Neuronal stem cell (in vitro differentiated cells): ENCODE results near the gene DLL4.

ENCODE experiments used
- DNase-seq: peaks from one replicate; pipeline ENCODE4 v3.0.0-alpha.2; 2013; ENCODE audit warnings: low spot score
- H2AFZ ChIP-seq: one replicate; pipeline ENCODE4 v1.6.1; 2013; ENCODE audit warnings: mild to moderate bottlenecking, low read length, inconsistent platforms
- H2AK5ac ChIP-seq: 2 replicates; pipeline ENCODE4 v1.6.1; 2013; ENCODE audit warnings: low read depth, mild to moderate bottlenecking, inconsistent platforms, low read length, moderate library complexity, mixed read lengths
- H2BK120ac ChIP-seq: 2 replicates; pipeline ENCODE4 v1.6.1; 2013; ENCODE audit warnings: low read depth, mild to moderate bottlenecking, inconsistent platforms, low read length, moderate library complexity, mixed read lengths
- H2BK12ac ChIP-seq: one replicate; pipeline ENCODE4 v1.6.1; 2013; ENCODE audit warnings: low read length, inconsistent platforms
- H2BK15ac ChIP-seq: 2 replicates; pipeline ENCODE4 v1.6.1; 2013; ENCODE audit warnings: mild to moderate bottlenecking, low read length, inconsistent platforms, mixed read lengths
- H2BK5ac ChIP-seq: one replicate; pipeline ENCODE4 v1.6.1; 2013; ENCODE audit warnings: inconsistent platforms, mild to moderate bottlenecking, low read length, moderate library complexity
- H3K14ac ChIP-seq: one replicate; pipeline ENCODE4 v1.6.1; 2013; ENCODE audit warnings: low read length, inconsistent platforms
- H3K18ac ChIP-seq: 2 replicates; pipeline ENCODE4 v1.6.1; 2013; ENCODE audit warnings: low read length, inconsistent platforms
- H3K23ac ChIP-seq: 2 replicates; pipeline ENCODE4 v1.6.1; 2013; ENCODE audit warnings: low read depth, mild to moderate bottlenecking, mixed read lengths, low read length, inconsistent platforms; ENCODE audit not compliant: poor library complexity
- H3K27ac ChIP-seq: replicated peaks from 3 replicates; pipeline ENCODE4 v1.5.1; 2013; ENCODE audit warnings: low read length, inconsistent platforms
- H3K27me3 ChIP-seq, 3 experiments: 2 replicates each; pipeline ENCODE4 v1.6.1; 2013; ENCODE audit warnings: low read length in 3 of 3, mild to moderate bottlenecking in 2 of 3, inconsistent platforms in 1 of 3, low read depth in 1 of 3, mixed read lengths in 1 of 3, moderate library complexity in 1 of 3; ENCODE audit not compliant: control insufficient read depth in 3 of 3, insufficient read depth in 3 of 3
- H3K36me3 ChIP-seq, 2 donors: replicated peaks in 1 of 2; 2 replicates each; pipeline ENCODE4 v1.6.1; 2013; ENCODE audit warnings: low read length in 2 of 2; ENCODE audit not compliant: control insufficient read depth in 2 of 2, insufficient read depth in 2 of 2
- H3K4ac ChIP-seq: 2 replicates; pipeline ENCODE4 v1.6.1; 2013; ENCODE audit warnings: inconsistent platforms, mild to moderate bottlenecking, low read length, moderate library complexity
- H3K4me1 ChIP-seq, 2 donors: 1 replicate in 1 of 2; 2 replicates in 1 of 2; pipeline ENCODE4 v1.6.1; 2013; ENCODE audit warnings: low read length in 2 of 2, low read depth in 1 of 2; ENCODE audit not compliant: control insufficient read depth in 2 of 2, insufficient read depth in 1 of 2
- H3K4me2 ChIP-seq: one replicate; pipeline ENCODE4 v1.6.1; 2013; ENCODE audit warnings: mild to moderate bottlenecking, low read length, inconsistent platforms; ENCODE audit not compliant: insufficient read depth, poor library complexity, severe bottlenecking
- H3K4me3 ChIP-seq, 2 donors: 2 replicates each; pipeline ENCODE4 v1.5.1; 2013; ENCODE audit warnings: low read length in 2 of 2, mild to moderate bottlenecking in 2 of 2, inconsistent platforms in 1 of 2, moderate library complexity in 1 of 2
- H3K79me1 ChIP-seq: one replicate; pipeline ENCODE4 v1.6.1; 2013; ENCODE audit warnings: low read depth, mild to moderate bottlenecking, inconsistent platforms, low read length, moderate library complexity
- H3K9ac ChIP-seq: one replicate; pipeline ENCODE4 v1.6.1; 2013; ENCODE audit warnings: mild to moderate bottlenecking, low read depth, low read length, inconsistent platforms; ENCODE audit not compliant: poor library complexity
- H3K9me3 ChIP-seq, 2 donors: replicated peaks in 1 of 2; 2 replicates each; pipeline versions ENCODE3 to v1.6.1; 2013; ENCODE audit warnings: low read length in 2 of 2, mild to moderate bottlenecking in 2 of 2, inconsistent platforms in 1 of 2, low read depth in 1 of 2, mixed read lengths in 1 of 2, moderate library complexity in 1 of 2; ENCODE audit not compliant: control insufficient read depth in 2 of 2, insufficient read depth in 1 of 2
- H4K8ac ChIP-seq: one replicate; pipeline ENCODE4 v1.6.1; 2013; ENCODE audit warnings: low read depth, mild to moderate bottlenecking, inconsistent platforms, low read length, moderate library complexity
- H4K91ac ChIP-seq: one replicate; pipeline ENCODE4 v1.6.1; 2013; ENCODE audit warnings: low read length, low read depth, mild to moderate bottlenecking, inconsistent platforms; ENCODE audit not compliant: poor library complexity
- WGBS, 2 donors: extraction: QIAGEN DNeasy Blood & Tissue Kit; methylation state at CpG; one replicate each; pipeline ENCODE4 v1.1.7; 2013; ENCODE audit warnings: missing lambda C conversion rate in 2 of 2, mixed read lengths in 1 of 2; ENCODE audit not compliant: insufficient read length in 2 of 2, insufficient replicate concordance in 1 of 2; ENCODE audit errors: extremely low coverage in 2 of 2; 5-methylcytosine and 5-hydroxymethylcytosine counted together

DLL4 gene

GRCh38 chr15:40902605-40903561, 26.3 kb upstream of the DLL4 start:
- no peak overlapping the region for H3K27ac ChIP-seq
- no peak overlapping the region for H3K18ac ChIP-seq
- no CpG with 5 or more reads among the region's 33 CpGs for WGBS, 2 donors
- peaks cover 46 to 60% of the 10 kb centered on the region in 2 donors for H3K36me3 ChIP-seq
- H4K91ac ChIP-seq, result no peak overlapping the region
- H3K9me3 ChIP-seq, result no peaks in the 10 kb centered on the region
- peak overlapping the region; percentile 70 for H3K9ac ChIP-seq
- H3K4ac ChIP-seq, result no peak overlapping the region
- no peak overlapping the region for H2BK15ac ChIP-seq
- no peaks in the 10 kb centered on the region for H3K27me3 ChIP-seq
- peaks cover 24% of the 10 kb centered on the region for H3K79me1 ChIP-seq
- H2BK5ac ChIP-seq, result no peak overlapping the region
- no peak overlapping the region for H2BK12ac ChIP-seq
- H3K4me3 ChIP-seq, result no peak overlapping the region
- H3K14ac ChIP-seq, result no peak overlapping the region
- H2AK5ac ChIP-seq, result no peak overlapping the region
- H2BK120ac ChIP-seq, result peak overlapping the region; percentile 31
- peak overlapping the region; percentile 73 for H3K23ac ChIP-seq
- no peak overlapping the region for H2AFZ ChIP-seq
- no peak for DNase-seq
- H3K4me1 ChIP-seq, result peaks cover 2 to 7% of the 10 kb centered on the region in 2 donors
- no peak overlapping the region for H3K4me2 ChIP-seq
- H4K8ac ChIP-seq, result no peak overlapping the region

- peaks cover 19% of the 10 kb centered on the region for H3K79me1 ChIP-seq
- H3K36me3 ChIP-seq, result peaks cover 37 to 45% of the 10 kb centered on the region in 2 donors
- H2BK15ac ChIP-seq, result no peak overlapping the region
- H2BK120ac ChIP-seq, result no peak overlapping the region
- peaks cover 5 to 7% of the 10 kb centered on the region in 2 donors for H3K4me1 ChIP-seq
- no peak overlapping the region for H2AFZ ChIP-seq
- H3K4ac ChIP-seq, result no peak overlapping the region
- H4K91ac ChIP-seq, result no peak overlapping the region
- DNase-seq, result no peak
- no CpG with 5 or more reads among the region's 7 CpGs for WGBS, 2 donors
- no peak overlapping the region for H3K14ac ChIP-seq
- no peak overlapping the region for H3K18ac ChIP-seq
- H2AK5ac ChIP-seq, result no peak overlapping the region
- no peak overlapping the region for H2BK12ac ChIP-seq
- H3K23ac ChIP-seq, result no peak overlapping the region
- no peak overlapping the region for H3K4me3 ChIP-seq
- no peak overlapping the region for H4K8ac ChIP-seq
- no peaks in the 10 kb centered on the region for H3K27me3 ChIP-seq
- H3K27ac ChIP-seq, result no peak overlapping the region
- no peak overlapping the region for H3K4me2 ChIP-seq
- H3K9me3 ChIP-seq, result no peaks in the 10 kb centered on the region
- H2BK5ac ChIP-seq, result no peak overlapping the region
- H3K9ac ChIP-seq, result no peak overlapping the region
Measured at GRCh38 chr15:40904552-40905201, 24.5 kb upstream of the DLL4 start.

- no CpG with 5 or more reads among the region's 36 CpGs for WGBS, 2 donors
- Histone ChIP-seq H3K4me1 (peaks cover 13 to 21% of the 10 kb centered on the region in 2 donors), H3K79me1 (peaks cover 10% of the 10 kb centered on the region), H3K27ac (no peak overlapping the region), H2BK120ac (no peak overlapping the region), H3K27me3 (no peaks in the 10 kb centered on the region), H2BK15ac (no peak overlapping the region), H4K91ac (no peak overlapping the region), H3K18ac (peak overlapping the region; percentile 63), H3K4ac (no peak overlapping the region), H2BK5ac (no peak overlapping the region), H3K14ac (no peak overlapping the region), H3K9me3 (no peaks in the 10 kb centered on the region), H3K9ac (peak overlapping the region; percentile 82), H2AFZ (peak overlapping the region; percentile 53), H2AK5ac (peak overlapping the region; percentile 33), H3K4me2 (peak overlapping the region; percentile 67), H4K8ac (no peak overlapping the region), H3K23ac (peak overlapping the region; percentile 17), H3K4me3 (peak overlapping the region in 1 of 2 donors; percentile 42), H3K36me3 (peaks cover 24 to 29% of the 10 kb centered on the region in 2 donors), H2BK12ac (no peak overlapping the region)
- DNase-seq, result no peak
Measured at GRCh38 chr15:40906091-40906990, 22.8 kb upstream of the DLL4 start.
